SK-N-SH (cell line): ENCODE measurements around the gene THAP3.

ENCODE experiments used
- POLR2AphosphoS5 ChIP-seq: IDR thresholded peaks from 2 replicates; pipeline ENCODE4 v1.6.1; 2012; ENCODE audit warnings: low read depth, low read length
- RAD21 ChIP-seq: IDR thresholded peaks from 2 replicates; pipeline ENCODE4 v1.6.1; 2012; ENCODE audit warnings: mild to moderate bottlenecking, low read length
- TCF12 ChIP-seq: IDR thresholded peaks from 2 replicates; pipeline ENCODE4 v1.4.0; 2012
- TEAD4 ChIP-seq: IDR thresholded peaks from 2 replicates; pipeline ENCODE4 v1.4.0; 2012; ENCODE audit warnings: mild to moderate bottlenecking, borderline replicate concordance; ENCODE audit not compliant: insufficient read depth
- TF ChIP-seq, protein P1 (sequence below): fragments of 200-600 bp; sonication (generic); IDR thresholded peaks from 2 replicates; pipeline ENCODE4 v1.6.1; 2017; ENCODE audit warnings: antibody characterized with exemption, mild to moderate bottlenecking, moderate library complexity
- TF ChIP-seq, protein P2 (sequence below): IDR thresholded peaks from 2 replicates; pipeline ENCODE4 v1.4.0; 2012; ENCODE audit warnings: low read depth, borderline replicate concordance

DNA sequence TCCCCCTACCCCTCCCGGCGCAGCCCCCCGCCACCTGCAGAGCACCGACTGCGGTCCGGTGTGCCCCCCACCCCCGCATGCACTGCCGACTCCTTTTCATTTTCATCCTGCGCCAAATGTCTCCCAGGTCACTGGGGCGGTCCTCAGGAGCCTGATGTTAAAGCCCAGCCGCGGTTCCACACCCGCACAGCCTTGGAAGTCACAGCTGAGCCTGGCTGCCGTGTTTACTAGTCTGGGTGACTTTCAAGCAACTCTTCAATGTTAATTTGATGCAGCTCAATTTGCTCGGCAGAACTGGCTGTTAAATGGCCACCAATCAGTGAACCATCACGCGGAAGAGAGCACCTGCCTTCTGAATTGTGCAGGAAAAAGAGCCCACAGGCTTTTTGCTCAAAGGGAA is 27.2 kb downstream of the THAP3 start:
- TF ChIP-seq POLR2AphosphoS5 (no peak), RAD21 (no peak), TEAD4 (no peak), TCF12 (no peak)
- TF ChIP-seq, protein P1, sequence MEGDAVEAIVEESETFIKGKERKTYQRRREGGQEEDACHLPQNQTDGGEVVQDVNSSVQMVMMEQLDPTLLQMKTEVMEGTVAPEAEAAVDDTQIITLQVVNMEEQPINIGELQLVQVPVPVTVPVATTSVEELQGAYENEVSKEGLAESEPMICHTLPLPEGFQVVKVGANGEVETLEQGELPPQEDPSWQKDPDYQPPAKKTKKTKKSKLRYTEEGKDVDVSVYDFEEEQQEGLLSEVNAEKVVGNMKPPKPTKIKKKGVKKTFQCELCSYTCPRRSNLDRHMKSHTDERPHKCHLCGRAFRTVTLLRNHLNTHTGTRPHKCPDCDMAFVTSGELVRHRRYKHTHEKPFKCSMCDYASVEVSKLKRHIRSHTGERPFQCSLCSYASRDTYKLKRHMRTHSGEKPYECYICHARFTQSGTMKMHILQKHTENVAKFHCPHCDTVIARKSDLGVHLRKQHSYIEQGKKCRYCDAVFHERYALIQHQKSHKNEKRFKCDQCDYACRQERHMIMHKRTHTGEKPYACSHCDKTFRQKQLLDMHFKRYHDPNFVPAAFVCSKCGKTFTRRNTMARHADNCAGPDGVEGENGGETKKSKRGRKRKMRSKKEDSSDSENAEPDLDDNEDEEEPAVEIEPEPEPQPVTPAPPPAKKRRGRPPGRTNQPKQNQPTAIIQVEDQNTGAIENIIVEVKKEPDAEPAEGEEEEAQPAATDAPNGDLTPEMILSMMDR: no peak
- TF ChIP-seq, protein P2, sequence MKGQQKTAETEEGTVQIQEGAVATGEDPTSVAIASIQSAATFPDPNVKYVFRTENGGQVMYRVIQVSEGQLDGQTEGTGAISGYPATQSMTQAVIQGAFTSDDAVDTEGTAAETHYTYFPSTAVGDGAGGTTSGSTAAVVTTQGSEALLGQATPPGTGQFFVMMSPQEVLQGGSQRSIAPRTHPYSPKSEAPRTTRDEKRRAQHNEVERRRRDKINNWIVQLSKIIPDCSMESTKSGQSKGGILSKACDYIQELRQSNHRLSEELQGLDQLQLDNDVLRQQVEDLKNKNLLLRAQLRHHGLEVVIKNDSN: no peak
